NB4 (cell line): Measurements from ENCODE around the gene CYP26A1.

Experiments used
- POLR2A ChIP-seq: IDR thresholded peaks from 2 replicates; pipeline ENCODE4 v1.6.1; 2011; ENCODE audit warnings: mild to moderate bottlenecking; ENCODE audit not compliant: insufficient read length; ENCODE audit errors: extremely low read depth
- TF ChIP-seq, protein P1 (sequence below): IDR thresholded peaks from one replicate; pipeline ENCODE4 v1.5.1; 2012; ENCODE audit warnings: low read depth, low read length

DNA sequence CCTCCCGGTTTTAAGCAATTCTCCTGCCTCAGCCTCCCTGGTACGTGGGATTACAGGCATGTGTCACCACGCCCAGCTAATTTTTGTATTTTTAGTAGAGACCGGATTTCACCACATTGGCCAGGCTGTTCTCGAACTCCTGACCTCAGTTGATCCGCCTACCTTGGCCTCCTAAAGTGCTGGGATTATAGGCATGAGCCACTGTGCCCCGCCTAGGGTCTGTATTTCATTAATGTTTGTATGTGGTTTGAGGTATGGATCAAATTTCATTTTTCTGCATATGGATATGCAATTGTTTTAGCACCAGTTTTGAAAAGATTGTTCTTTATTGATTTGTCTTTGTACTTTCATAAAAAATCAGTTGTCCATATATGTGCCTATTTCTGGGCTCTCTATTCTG is 26.0 kb downstream of the CYP26A1 start:
- TF ChIP-seq, protein P1, sequence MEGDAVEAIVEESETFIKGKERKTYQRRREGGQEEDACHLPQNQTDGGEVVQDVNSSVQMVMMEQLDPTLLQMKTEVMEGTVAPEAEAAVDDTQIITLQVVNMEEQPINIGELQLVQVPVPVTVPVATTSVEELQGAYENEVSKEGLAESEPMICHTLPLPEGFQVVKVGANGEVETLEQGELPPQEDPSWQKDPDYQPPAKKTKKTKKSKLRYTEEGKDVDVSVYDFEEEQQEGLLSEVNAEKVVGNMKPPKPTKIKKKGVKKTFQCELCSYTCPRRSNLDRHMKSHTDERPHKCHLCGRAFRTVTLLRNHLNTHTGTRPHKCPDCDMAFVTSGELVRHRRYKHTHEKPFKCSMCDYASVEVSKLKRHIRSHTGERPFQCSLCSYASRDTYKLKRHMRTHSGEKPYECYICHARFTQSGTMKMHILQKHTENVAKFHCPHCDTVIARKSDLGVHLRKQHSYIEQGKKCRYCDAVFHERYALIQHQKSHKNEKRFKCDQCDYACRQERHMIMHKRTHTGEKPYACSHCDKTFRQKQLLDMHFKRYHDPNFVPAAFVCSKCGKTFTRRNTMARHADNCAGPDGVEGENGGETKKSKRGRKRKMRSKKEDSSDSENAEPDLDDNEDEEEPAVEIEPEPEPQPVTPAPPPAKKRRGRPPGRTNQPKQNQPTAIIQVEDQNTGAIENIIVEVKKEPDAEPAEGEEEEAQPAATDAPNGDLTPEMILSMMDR: no peak
- TF ChIP-seq POLR2A: no peak
